CD14-positive monocyte (primary cell): ENCODE results near the gene AMIGO2. TPM values are rescaled to one million over a fixed set of nuclear protein-coding genes. Genes with fewer than 3 reads are reported as not detected.
"Not testable (repeated sequence)": the region's sequence is repeated elsewhere in the genome, so short reads cannot be mapped to it uniquely, and the experiment has no call there.

Source experiments
- DNase-seq, 3 donors: peaks; one replicate each; pipeline ENCODE4 v3.0.0-alpha.2; 2011 to 2022
- H2AFZ ChIP-seq: 2 replicates; pipeline ENCODE4 v1.6.0; 2012; ENCODE audit warnings: mild to moderate bottlenecking, low read depth, low read length, inconsistent platforms; ENCODE audit not compliant: insufficient read depth, poor library complexity, severe bottlenecking
- H3K27ac ChIP-seq, 2 donors: 1 replicate in 1 of 2; 2 replicates in 1 of 2; pipeline ENCODE4 v1.5.1; 2012 to 2013; ENCODE audit warnings: low read length in 2 of 2, control low read depth in 1 of 2, inconsistent platforms in 1 of 2, low read depth in 1 of 2, mild to moderate bottlenecking in 1 of 2
- H3K27me3 ChIP-seq, 2 donors: one replicate each; pipeline versions ENCODE4 v1.6.0 to v1.6.1; 2011 to 2013; ENCODE audit warnings: low read length in 2 of 2; ENCODE audit not compliant: control insufficient read depth in 2 of 2, insufficient read depth in 2 of 2
- H3K36me3 ChIP-seq, 2 donors: replicated peaks in 1 of 2; 1 replicate in 1 of 2; 2 replicates in 1 of 2; pipeline versions ENCODE4 v1.5.1 to v1.6.1; 2012 to 2013; ENCODE audit warnings: low read length in 2 of 2, control low read depth in 1 of 2, inconsistent platforms in 1 of 2, mild to moderate bottlenecking in 1 of 2; ENCODE audit not compliant: insufficient read depth in 2 of 2, control insufficient read depth in 1 of 2
- H3K4me1 ChIP-seq, 2 donors: 1 replicate in 1 of 2; 2 replicates in 1 of 2; pipeline versions ENCODE4 v1.5.1 to v1.6.1; 2012 to 2013; ENCODE audit warnings: low read length in 2 of 2, control low read depth in 1 of 2, inconsistent platforms in 1 of 2, mild to moderate bottlenecking in 1 of 2, moderate library complexity in 1 of 2; ENCODE audit not compliant: insufficient read depth in 2 of 2, control insufficient read depth in 1 of 2
- H3K4me2 ChIP-seq: replicated peaks from 2 replicates; pipeline ENCODE3; 2012; ENCODE audit warnings: low read length, moderate library complexity, mild to moderate bottlenecking; ENCODE audit not compliant: poor library complexity, severe bottlenecking; ENCODE audit errors: extremely low read depth
- H3K4me3 ChIP-seq, 3 experiments: fragments of 200-600 bp in 1 of 3; sonication (generic) in 1 of 3; replicated peaks in 1 of 3; 1 replicate in 2 of 3; 2 replicates in 1 of 3; pipeline ENCODE4 v1.5.1; 2011 to 2013; ENCODE audit warnings: low read length in 3 of 3, mild to moderate bottlenecking in 3 of 3, control low read depth in 2 of 3, low read depth in 2 of 3, inconsistent platforms in 1 of 3, moderate library complexity in 1 of 3
- H3K79me2 ChIP-seq: 2 replicates; pipeline ENCODE4 v1.6.0; 2012; ENCODE audit warnings: mild to moderate bottlenecking, control low read depth, inconsistent platforms, low read length, moderate library complexity; ENCODE audit not compliant: insufficient read depth
- H3K9ac ChIP-seq: 2 replicates; pipeline ENCODE4 v1.6.0; 2017; ENCODE audit warnings: low read length, mild to moderate bottlenecking; ENCODE audit not compliant: insufficient read depth, poor library complexity, severe bottlenecking
- H3K9me3 ChIP-seq, 2 donors: replicated peaks in 1 of 2; 1 replicate in 1 of 2; 2 replicates in 1 of 2; pipeline versions ENCODE4 v1.5.1 to v1.6.1; 2012 to 2013; ENCODE audit warnings: low read length in 2 of 2, control low read depth in 1 of 2; ENCODE audit not compliant: control insufficient read depth in 1 of 2, insufficient read depth in 1 of 2
- H4K20me1 ChIP-seq: 2 replicates; pipeline ENCODE4 v1.6.0; 2012; ENCODE audit warnings: mild to moderate bottlenecking, low read length, control low read depth, moderate library complexity; ENCODE audit not compliant: insufficient read depth
- H3K27ac Mint-ChIP-seq, 7 donors: one replicate each; pipeline ENCODE4 v1.8.0; 2020; ENCODE audit warnings: mild to moderate bottlenecking in 7 of 7, mixed read lengths in 7 of 7, moderate library complexity in 6 of 7, inconsistent platforms in 2 of 7
- H3K27me3 Mint-ChIP-seq, 3 donors: one replicate each; pipeline ENCODE4 v1.8.0; 2021 to 2022; ENCODE audit warnings: low read depth in 3 of 3, mild to moderate bottlenecking in 3 of 3, mixed read lengths in 3 of 3, moderate library complexity in 3 of 3, inconsistent platforms in 1 of 3
- H3K36me3 Mint-ChIP-seq, 2 donors: one replicate each; pipeline ENCODE4 v1.8.0; 2020; ENCODE audit warnings: mixed read lengths in 2 of 2, inconsistent platforms in 1 of 2, mild to moderate bottlenecking in 1 of 2
- H3K4me1 Mint-ChIP-seq: one replicate; pipeline ENCODE4 v1.8.0; 2020; ENCODE audit warnings: mild to moderate bottlenecking, mixed read lengths
- H3K4me3 Mint-ChIP-seq, 2 donors: one replicate each; pipeline ENCODE4 v1.8.0; 2020; ENCODE audit warnings: mild to moderate bottlenecking in 2 of 2, mixed read lengths in 2 of 2, moderate library complexity in 1 of 2
- H3K9me3 Mint-ChIP-seq, 7 donors: one replicate each; pipeline ENCODE4 v1.8.0; 2020 to 2022; ENCODE audit warnings: mixed read lengths in 7 of 7, mild to moderate bottlenecking in 6 of 7, moderate library complexity in 6 of 7, inconsistent platforms in 2 of 7
- WGBS: methylation state at CpG from one replicate; pipeline ENCODE4 v1.1.5; 2013; ENCODE audit warnings: missing lambda C conversion rate; ENCODE audit not compliant: insufficient coverage; 5-methylcytosine and 5-hydroxymethylcytosine counted together
- intact Hi-C, 2 donors: fragments of 100-400 bp; cut with micrococcal nuclease; formaldehyde crosslinking; loops; one replicate each; pipeline versions ENCODE4 v1.15.0 to v1.15.1; 2023
- polyA plus RNA-seq, 3 donors: library from polyadenylated mRNA; depleted of rRNA in 1 of 3; unstranded in 2 of 3; stranded (reverse) in 1 of 3; fragments of 300-500 nt in 2 of 3; fragments of >200 nt in 1 of 3; fragmentation: Illumina TruSeq in 2 of 3; gene quantifications; 1 replicate in 2 of 3; 2 replicates in 1 of 3; pipeline ENCODE4 v1.2.3, GENCODE V29; 2012 to 2021
- TF ChIP-seq, protein P1 (sequence below): fragments of 200-600 bp; IDR thresholded peaks from one replicate; pipeline ENCODE4 v1.8.0; 2022; ENCODE audit warnings: antibody characterized with exemption, mild to moderate bottlenecking

AMIGO2 gene
- polyA plus RNA-seq, 3 donors, result 0.14 to 0.77 (median 0.21) TPM

DNA sequence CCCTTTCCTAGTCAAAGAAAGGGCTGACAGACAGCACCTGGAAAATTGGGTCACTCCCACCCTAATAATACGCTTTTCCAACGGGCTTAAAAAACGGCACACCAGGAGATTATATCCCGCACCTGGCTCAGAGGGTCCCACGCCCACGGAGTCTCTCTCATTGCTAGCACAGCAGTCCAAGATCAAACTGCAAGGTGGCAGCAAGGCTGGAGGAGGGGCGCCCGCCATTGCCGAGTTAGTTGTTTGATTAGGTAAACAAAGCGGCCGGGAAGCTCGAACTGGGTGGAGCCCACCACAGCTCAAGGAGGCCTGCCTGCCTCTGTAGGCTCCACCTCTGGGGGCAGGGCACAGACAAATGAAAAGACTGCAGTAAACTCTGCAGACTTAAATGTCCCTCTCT is 22.8 kb downstream of the AMIGO2 start:
- H3K4me3 Mint-ChIP-seq, H4K20me1 ChIP-seq, H3K79me2 ChIP-seq, DNase-seq, H2AFZ ChIP-seq, H3K36me3 ChIP-seq, H3K4me1 Mint-ChIP-seq, H3K36me3 Mint-ChIP-seq, H3K9ac ChIP-seq, H3K27ac Mint-ChIP-seq, H3K4me2 ChIP-seq, H3K27ac ChIP-seq, H3K27me3 ChIP-seq, H3K27me3 Mint-ChIP-seq, H3K4me3 ChIP-seq, intact Hi-C loops: not testable (repeated sequence)
- peaks cover 15 to 30% (median 16%) of the 10 kb centered on the region in 7 donors for H3K9me3 Mint-ChIP-seq
- 60% methylated on average over 3 of the region's 12 CpGs for WGBS
- Histone ChIP-seq H3K9me3 (peaks cover 5 to 11% of the 10 kb centered on the region in 2 donors), H3K4me1 (peaks cover 0 to 34% of the 10 kb centered on the region in 2 donors)

DNA sequence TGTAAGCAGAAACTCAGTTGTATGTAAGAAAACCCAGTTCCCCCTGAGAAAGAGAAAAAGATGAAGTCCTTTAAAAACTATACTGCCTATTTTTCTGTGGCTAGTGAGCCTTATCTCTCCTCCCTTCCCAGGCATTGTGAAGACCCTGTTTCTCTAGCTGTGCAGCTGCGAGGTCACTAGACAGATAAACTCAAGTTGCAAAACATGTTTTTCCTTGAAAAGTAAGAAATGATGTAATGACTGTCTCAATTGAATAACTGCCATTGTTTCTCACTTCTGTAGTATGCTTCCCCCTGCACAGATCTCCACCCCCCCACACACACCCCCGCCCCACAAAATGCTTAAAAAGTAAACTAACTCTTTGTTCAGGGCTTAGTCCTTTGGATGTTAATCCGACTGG is 23.9 kb downstream of the AMIGO2 start:
- H3K4me3 Mint-ChIP-seq, result peak overlapping the region in 1 of 2 donors; percentile 36
- WGBS, result 60% methylated on average over 1 of the region's 3 CpGs

DNA sequence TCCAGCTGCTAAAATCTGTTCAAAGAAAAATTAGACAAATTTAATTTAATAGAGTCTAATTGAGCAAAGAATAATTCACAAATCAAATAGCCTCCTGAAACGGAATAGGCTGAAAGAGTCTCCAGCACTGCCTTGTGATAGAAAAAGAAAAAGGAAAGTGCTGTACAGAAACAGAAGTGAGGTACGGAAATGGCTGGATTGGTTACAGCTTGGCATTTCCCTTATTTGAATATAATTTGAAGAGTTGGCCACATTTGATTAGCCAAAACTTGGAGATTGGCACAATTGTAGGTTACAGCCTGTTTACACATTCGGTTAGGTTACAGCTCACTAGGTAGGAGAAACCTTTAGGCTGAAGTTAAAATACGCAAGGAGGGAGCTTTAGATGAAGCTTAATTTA is 25.1 kb downstream of the AMIGO2 start:
- intact Hi-C loops, result no loop called here
- TF ChIP-seq, protein P1, sequence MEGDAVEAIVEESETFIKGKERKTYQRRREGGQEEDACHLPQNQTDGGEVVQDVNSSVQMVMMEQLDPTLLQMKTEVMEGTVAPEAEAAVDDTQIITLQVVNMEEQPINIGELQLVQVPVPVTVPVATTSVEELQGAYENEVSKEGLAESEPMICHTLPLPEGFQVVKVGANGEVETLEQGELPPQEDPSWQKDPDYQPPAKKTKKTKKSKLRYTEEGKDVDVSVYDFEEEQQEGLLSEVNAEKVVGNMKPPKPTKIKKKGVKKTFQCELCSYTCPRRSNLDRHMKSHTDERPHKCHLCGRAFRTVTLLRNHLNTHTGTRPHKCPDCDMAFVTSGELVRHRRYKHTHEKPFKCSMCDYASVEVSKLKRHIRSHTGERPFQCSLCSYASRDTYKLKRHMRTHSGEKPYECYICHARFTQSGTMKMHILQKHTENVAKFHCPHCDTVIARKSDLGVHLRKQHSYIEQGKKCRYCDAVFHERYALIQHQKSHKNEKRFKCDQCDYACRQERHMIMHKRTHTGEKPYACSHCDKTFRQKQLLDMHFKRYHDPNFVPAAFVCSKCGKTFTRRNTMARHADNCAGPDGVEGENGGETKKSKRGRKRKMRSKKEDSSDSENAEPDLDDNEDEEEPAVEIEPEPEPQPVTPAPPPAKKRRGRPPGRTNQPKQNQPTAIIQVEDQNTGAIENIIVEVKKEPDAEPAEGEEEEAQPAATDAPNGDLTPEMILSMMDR, result no peak

More for the DNA sequence above, 23.9 kb downstream of the AMIGO2 start:
- H3K27me3 Mint-ChIP-seq, H4K20me1 ChIP-seq, H3K9ac ChIP-seq, H3K27ac ChIP-seq, H3K27ac Mint-ChIP-seq, H3K36me3 Mint-ChIP-seq, DNase-seq, H3K27me3 ChIP-seq, H3K36me3 ChIP-seq, intact Hi-C loops, H2AFZ ChIP-seq, H3K4me2 ChIP-seq, H3K4me1 Mint-ChIP-seq, H3K79me2 ChIP-seq: not testable (repeated sequence)
- Histone ChIP-seq H3K9me3 (peaks cover 11 to 15% of the 10 kb centered on the region in 2 donors), H3K4me1 (peaks cover 0 to 34% of the 10 kb centered on the region in 2 donors), H3K4me3 (peak overlapping the region in 1 of 3 experiments; percentile 40)
- peaks cover 21 to 35% (median 23%) of the 10 kb centered on the region in 7 donors for H3K9me3 Mint-ChIP-seq

More for the DNA sequence above, 25.1 kb downstream of the AMIGO2 start:
- Mint-ChIP-seq H3K36me3 (peaks cover 0 to 2% of the 10 kb centered on the region in 2 donors), H3K4me3 (no peak overlapping the region), H3K4me1 (no peaks in the 10 kb centered on the region), H3K27me3 (no peaks in the 10 kb centered on the region), H3K27ac (no peak overlapping the region), H3K9me3 (peaks cover 25 to 39% (median 31%) of the 10 kb centered on the region in 7 donors)
- Histone ChIP-seq H3K27ac (no peak overlapping the region), H3K9me3 (peaks cover 15 to 20% of the 10 kb centered on the region in 2 donors), H2AFZ (no peak overlapping the region), H3K9ac (no peak overlapping the region), H3K4me1 (peaks cover 0 to 34% of the 10 kb centered on the region in 2 donors), H3K36me3 (no peaks in the 10 kb centered on the region), H3K27me3 (no peaks in the 10 kb centered on the region), H3K4me3 (no peak overlapping the region), H3K79me2 (no peaks in the 10 kb centered on the region), H3K4me2 (peak overlapping the region; percentile 36), H4K20me1 (no peaks in the 10 kb centered on the region)
- WGBS, result 94% methylated on average over 1 of the region's 4 CpGs
- peak in 1 of 3 donors; percentile 5 for DNase-seq
